Testis (tissue), 2 donors: Measurements from ENCODE around the gene AQP6.
"Not testable (repeated sequence)": the region's sequence is repeated elsewhere in the genome, so short reads cannot be mapped to it uniquely, and the experiment has no call there.

Experiments
- CTCF ChIP-seq, 3 experiments: fragments of 450-650 bp in 2 of 3; fragments of 200-600 bp in 1 of 3; sonication (generic) in 1 of 3; IDR thresholded peaks; one replicate each; pipeline ENCODE4 v1.5.1; 2016 to 2019; ENCODE audit warnings: antibody characterized with exemption in 3 of 3, mild to moderate bottlenecking in 2 of 3, moderate library complexity in 1 of 3
- POLR2A ChIP-seq: fragments of 450-650 bp; IDR thresholded peaks from one replicate; pipeline ENCODE4 v1.6.1; 2017; ENCODE audit warnings: antibody characterized with exemption, mild to moderate bottlenecking, moderate library complexity

- not testable (repeated sequence) for TF ChIP-seq CTCF (IDR thresholded peaks at IDR 0.05); POLR2A
These were observed 16.7 kb downstream of the AQP6 start for GRCh38 chr12:49989400-49989799.
